Type B pancreatic cell (in vitro differentiated cells): ENCODE measurements around the gene GABRR1. TPM values are rescaled to one million over a fixed set of nuclear protein-coding genes. Genes with fewer than 3 reads are reported as not detected.

Experiments
- DNase-seq: peaks from one replicate; pipeline ENCODE4 v3.0.0; 2021; ENCODE audit warnings: mixed read lengths; ENCODE audit not compliant: unreplicated experiment; ENCODE audit errors: extremely low spot score
- H3K27ac Mint-ChIP-seq: 2 replicates; pipeline ENCODE4 v1.8.0; 2021; ENCODE audit warnings: mild to moderate bottlenecking, mixed read lengths
- H3K27me3 Mint-ChIP-seq: 2 replicates; pipeline ENCODE4 v1.8.0; 2021; ENCODE audit warnings: mixed read lengths
- H3K36me3 Mint-ChIP-seq: 2 replicates; pipeline ENCODE4 v1.8.0; 2021; ENCODE audit warnings: mixed read lengths
- H3K4me1 Mint-ChIP-seq: one replicate; pipeline ENCODE4 v1.8.0; 2021; ENCODE audit warnings: mixed read lengths; ENCODE audit not compliant: unreplicated experiment
- H3K4me3 Mint-ChIP-seq: 2 replicates; pipeline ENCODE4 v1.8.0; 2021; ENCODE audit warnings: mild to moderate bottlenecking, mixed read lengths
- H3K9me3 Mint-ChIP-seq: 2 replicates; pipeline ENCODE4 v1.8.0; 2021; ENCODE audit warnings: mixed read lengths
- CTCF ChIP-seq: fragments of 200-600 bp; sonication (generic); conservative IDR thresholded peaks from 2 replicates; pipeline ENCODE4 v1.5.0; 2021; ENCODE audit warnings: antibody characterized with exemption, mild to moderate bottlenecking
- total RNA-seq: library from RNA; stranded (reverse); gene quantifications from 2 replicates; pipeline ENCODE4 v1.2.1, GENCODE V29; 2021; ENCODE audit warnings: low replicate concordance

GABRR1 gene
- total RNA-seq, 1 donor from 2014 or later, result not detected

GRCh38 chr6:89145956-89146717 is 71.0 kb downstream of the GABRR1 start, which contains the start of gene PM20D2:
TSS of gene PM20D2 (plus strand) at chr6:89146055. CDS start at chr6:89146145, 90 bp downstream.
- peak; percentile 77 for DNase-seq
- no peak for TF ChIP-seq CTCF
- H3K4me3 Mint-ChIP-seq, result peak within 1 kb of the TSS; percentile 93
- H3K9me3 Mint-ChIP-seq, result peaks cover 3% of the 10 kb centered on the region
- peak within 1 kb of the TSS; percentile 91 for H3K27ac Mint-ChIP-seq
- H3K27me3 Mint-ChIP-seq, result no peaks in the 10 kb centered on the region
- peaks cover 8% of the 10 kb centered on the region for H3K36me3 Mint-ChIP-seq
- H3K4me1 Mint-ChIP-seq, result peaks cover 27% of the 10 kb centered on the region

- H3K27ac Mint-ChIP-seq, result peak overlapping the region; percentile 91
- peaks cover 8% of the 10 kb centered on the region for H3K36me3 Mint-ChIP-seq
- TF ChIP-seq CTCF, result no peak
- H3K9me3 Mint-ChIP-seq, result peaks cover 3% of the 10 kb centered on the region
- H3K4me1 Mint-ChIP-seq, result peaks cover 27% of the 10 kb centered on the region
- no peak for DNase-seq
- H3K27me3 Mint-ChIP-seq, result no peaks in the 10 kb centered on the region
- peak overlapping the region; percentile 93 for H3K4me3 Mint-ChIP-seq
Measured at GRCh38 chr6:89145091-89145955, 71.8 kb downstream of the GABRR1 start.

GRCh38 chr6:89144354-89144906 is 72.7 kb downstream of the GABRR1 start:
- Mint-ChIP-seq H3K36me3 (peaks cover 7% of the 10 kb centered on the region), H3K27ac (no peak overlapping the region), H3K27me3 (no peaks in the 10 kb centered on the region), H3K9me3 (peaks cover 3% of the 10 kb centered on the region), H3K4me1 (peaks cover 30% of the 10 kb centered on the region), H3K4me3 (peak overlapping the region; percentile 60)
- TF ChIP-seq CTCF, result no peak
- no peak for DNase-seq

- Mint-ChIP-seq H3K9me3 (no peaks in the 10 kb centered on the region), H3K27me3 (no peaks in the 10 kb centered on the region), H3K27ac (no peak overlapping the region), H3K36me3 (no peaks in the 10 kb centered on the region), H3K4me3 (no peak overlapping the region), H3K4me1 (peaks cover 18% of the 10 kb centered on the region)
- DNase-seq, result no peak
- no peak for TF ChIP-seq CTCF
Measured at GRCh38 chr6:89140347-89141156, 76.6 kb downstream of the GABRR1 start.
